Thyroid gland (tissue), 4 donors: ENCODE measurements around the gene HELZ. TPM values are rescaled to one million over a fixed set of nuclear protein-coding genes. Genes with fewer than 3 reads are reported as not detected.

Experiments used
- DNase-seq, 2 donors: peaks; one replicate each; pipeline ENCODE4 v3.0.0-alpha.2; 2019
- H3K27ac ChIP-seq, 3 donors: fragments of 200-600 bp; sonication (generic); 1 replicate in 2 of 3; 2 replicates in 1 of 3; pipeline ENCODE4 v1.5.1; 2016 to 2019; ENCODE audit warnings: mild to moderate bottlenecking in 1 of 3, moderate library complexity in 1 of 3
- H3K27me3 ChIP-seq: fragments of 200-600 bp; sonication (generic); one replicate; pipeline ENCODE4 v1.5.1; 2019
- H3K36me3 ChIP-seq, 2 donors: fragments of 200-600 bp; sonication (generic); one replicate each; pipeline ENCODE4 v1.5.1; 2016 to 2019
- H3K4me1 ChIP-seq, 2 donors: fragments of 200-600 bp; sonication (generic); one replicate each; pipeline ENCODE4 v1.5.1; 2017 to 2019
- H3K4me3 ChIP-seq, 3 donors: fragments of 200-600 bp; sonication (generic); replicated peaks in 1 of 3; 1 replicate in 2 of 3; 2 replicates in 1 of 3; pipeline ENCODE4 v1.5.1; 2016; ENCODE audit warnings: mild to moderate bottlenecking in 1 of 3
- H3K9me3 ChIP-seq: fragments of 200-600 bp; sonication (generic); one replicate; pipeline ENCODE4 v1.5.1; 2017
- CTCF ChIP-seq, 6 experiments: fragments of 200-600 bp in 3 of 6; fragments of 450-650 bp in 3 of 6; sonication (generic) in 3 of 6; IDR thresholded peaks; one replicate each; pipeline ENCODE4 v1.5.1; 2016 to 2019; ENCODE audit warnings: antibody characterized with exemption in 6 of 6, mild to moderate bottlenecking in 2 of 6, inconsistent platforms in 1 of 6, moderate library complexity in 1 of 6
- POLR2A ChIP-seq, 2 donors: fragments of 450-650 bp; IDR thresholded peaks; one replicate each; pipeline ENCODE4 v1.6.1; 2017; ENCODE audit warnings: antibody characterized with exemption in 2 of 2, mild to moderate bottlenecking in 2 of 2, moderate library complexity in 1 of 2
- WGBS, 2 donors: methylation state at CpG; one replicate each; pipeline ENCODE4 v1.1.5; 2017; 5-methylcytosine and 5-hydroxymethylcytosine counted together
- intact Hi-C: fragments of 100-400 bp; cut with DNase I; formaldehyde crosslinking; loops from one replicate; pipeline ENCODE4 v1.15.1; 2023
- total RNA-seq, 4 donors: library from RNA; depleted of rRNA; stranded (reverse); fragments of >200 nt; gene quantifications; one replicate each; pipeline ENCODE4 v1.2.3, GENCODE V29; 2016

HELZ gene
- total RNA-seq, 4 donors from 2014 or later: 63.4 to 134 (median 88.2) TPM

GRCh38 chr17:67038861-67039365, 206.1 kb downstream of the HELZ start:
- Histone ChIP-seq H3K4me3 (no peak overlapping the region), H3K9me3 (no peaks in the 10 kb centered on the region), H3K27me3 (no peaks in the 10 kb centered on the region), H3K36me3 (no peaks in the 10 kb centered on the region), H3K27ac (no peak overlapping the region), H3K4me1 (no peaks in the 10 kb centered on the region)
- intact Hi-C loops: no loop called here
- WGBS, 2 donors: 35 to 61% methylated on average over 5 of the region's 5 CpGs
- no peak for DNase-seq
- TF ChIP-seq CTCF (IDR thresholded peaks at IDR 0.05) (no peak), POLR2A (IDR thresholded peaks at IDR 0.05) (no peak)

GRCh38 chr17:67035131-67036083, 209.6 kb downstream of the HELZ start:
- WGBS, 2 donors: 80 to 82% methylated on average over 11 of the region's 11 CpGs
- H3K27me3 ChIP-seq: no peaks in the 10 kb centered on the region
- DNase-seq: no peak
- no peak overlapping the region for H3K4me3 ChIP-seq
- no peak for TF ChIP-seq CTCF (IDR thresholded peaks at IDR 0.05)
- no peak for TF ChIP-seq POLR2A (IDR thresholded peaks at IDR 0.05)
- no peaks in the 10 kb centered on the region for H3K4me1 ChIP-seq
- H3K27ac ChIP-seq: no peak overlapping the region
- H3K9me3 ChIP-seq: no peaks in the 10 kb centered on the region
- intact Hi-C loops: no loop called here
- H3K36me3 ChIP-seq: no peaks in the 10 kb centered on the region

GRCh38 chr17:67033613-67034012, 211.4 kb downstream of the HELZ start:
- WGBS, 2 donors: 88 to 96% methylated on average over 8 of the region's 9 CpGs
- DNase-seq: no peak
- intact Hi-C loops: no loop called here
- TF ChIP-seq CTCF (IDR thresholded peaks at IDR 0.05): no peak
- no peak for TF ChIP-seq POLR2A (IDR thresholded peaks at IDR 0.05)
- Histone ChIP-seq H3K36me3 (no peaks in the 10 kb centered on the region), H3K27ac (no peak overlapping the region), H3K4me1 (no peaks in the 10 kb centered on the region), H3K4me3 (no peak overlapping the region), H3K27me3 (no peaks in the 10 kb centered on the region), H3K9me3 (no peaks in the 10 kb centered on the region)

GRCh38 chr17:67032985-67033384, 212.0 kb downstream of the HELZ start:
- Histone ChIP-seq H3K9me3 (no peaks in the 10 kb centered on the region), H3K36me3 (no peaks in the 10 kb centered on the region), H3K27me3 (no peaks in the 10 kb centered on the region), H3K4me1 (no peaks in the 10 kb centered on the region), H3K4me3 (no peak overlapping the region), H3K27ac (no peak overlapping the region)
- no peak for DNase-seq
- intact Hi-C loops: no loop called here
- TF ChIP-seq POLR2A (IDR thresholded peaks at IDR 0.05) (no peak), CTCF (IDR thresholded peaks at IDR 0.05) (no peak)
- WGBS, 2 donors: 89 to 91% methylated on average over 12 to 13 of the region's 13 CpGs

GRCh38 chr17:67032382-67032781, 212.6 kb downstream of the HELZ start:
- no peak for DNase-seq
- H3K27me3 ChIP-seq: no peaks in the 10 kb centered on the region
- TF ChIP-seq POLR2A (IDR thresholded peaks at IDR 0.05): no peak
- TF ChIP-seq CTCF (IDR thresholded peaks at IDR 0.05): no peak
- H3K4me3 ChIP-seq: no peak overlapping the region
- no peak overlapping the region for H3K27ac ChIP-seq
- H3K4me1 ChIP-seq: no peaks in the 10 kb centered on the region
- WGBS, 2 donors: 89 to 95% methylated on average over 14 of the region's 14 CpGs
- no peaks in the 10 kb centered on the region for H3K36me3 ChIP-seq
- H3K9me3 ChIP-seq: no peaks in the 10 kb centered on the region
- intact Hi-C loops: no loop called here
